Thoracic aorta (tissue), 2 donors: ENCODE results near the gene BORCS5. TPM values are rescaled to one million over a fixed set of nuclear protein-coding genes. Genes with fewer than 3 reads are reported as not detected.

Source experiments
- ATAC-seq: fragments of 150-250 bp; one replicate; pipeline ENCODE4 v1.8.0; 2017; ENCODE audit warnings: low read depth; ENCODE audit not compliant: insufficient number of reproducible peaks, low FRiP score
- DNase-seq: peaks from one replicate; pipeline ENCODE4 v3.0.0-alpha.2; 2020; ENCODE audit warnings: low spot score
- H3K27ac ChIP-seq, 2 donors: fragments of 200-600 bp; sonication (generic); 1 replicate in 1 of 2; 2 replicates in 1 of 2; pipeline ENCODE4 v1.5.1; 2016; ENCODE audit warnings: mild to moderate bottlenecking in 2 of 2, moderate library complexity in 2 of 2
- H3K27me3 ChIP-seq: fragments of 200-600 bp; sonication (generic); replicated peaks from 2 replicates; pipeline ENCODE4 v1.6.0; 2016; ENCODE audit warnings: mild to moderate bottlenecking; ENCODE audit not compliant: insufficient read depth
- H3K36me3 ChIP-seq: fragments of 200-600 bp; sonication (generic); one replicate; pipeline ENCODE4 v1.5.1; 2016
- H3K4me1 ChIP-seq, 2 donors: fragments of 200-600 bp; sonication (generic); 1 replicate in 1 of 2; 2 replicates in 1 of 2; pipeline versions ENCODE4 v1.5.1 to v1.6.0; 2016; ENCODE audit warnings: low read depth in 2 of 2, mild to moderate bottlenecking in 1 of 2; ENCODE audit not compliant: control insufficient read depth in 1 of 2
- H3K4me3 ChIP-seq: fragments of 200-600 bp; sonication (generic); 2 replicates; pipeline ENCODE4 v1.5.1; 2016; ENCODE audit warnings: mild to moderate bottlenecking
- H3K9me3 ChIP-seq: fragments of 200-600 bp; sonication (generic); 2 replicates; pipeline ENCODE4 v1.5.1; 2016
- CTCF ChIP-seq: fragments of 200-600 bp; sonication (generic); IDR thresholded peaks from one replicate; pipeline ENCODE4 v1.5.1; 2019; ENCODE audit warnings: antibody characterized with exemption
- total RNA-seq, 2 donors: library from RNA; depleted of rRNA; stranded (reverse); fragments of >200 nt; gene quantifications; one replicate each; pipeline versions ENCODE4 v1.1.0 to v1.2.3, GENCODE V29; 2016

The BORCS5 gene
- total RNA-seq, 2 donors from 2014 or later: 20.6 to 27.1 TPM

- Histone ChIP-seq H3K9me3 (no peaks in the 10 kb centered on the region), H3K27ac (peak overlapping the region; percentile 42 to 59), H3K27me3 (no peaks in the 10 kb centered on the region)
These were observed 89.9 kb downstream of the BORCS5 start for GRCh38 chr12:12446786-12447185.

GRCh38 chr12:12447236-12447635 lies 90.4 kb downstream of the BORCS5 start:
- H3K9me3 ChIP-seq: no peaks in the 10 kb centered on the region
- peaks cover 21 to 57% of the 10 kb centered on the region in 2 donors for H3K4me1 ChIP-seq
- H3K27me3 ChIP-seq: no peaks in the 10 kb centered on the region
- no peak overlapping the region for H3K4me3 ChIP-seq
- no peak for DNase-seq
- TF ChIP-seq CTCF: no peak
- ATAC-seq: no peak
- no peaks in the 10 kb centered on the region for H3K36me3 ChIP-seq
- peak overlapping the region; percentile 42 to 59 for H3K27ac ChIP-seq

More at GRCh38 chr12:12446786-12447185, 89.9 kb downstream of the BORCS5 start:
- ATAC-seq: no peak
- no peak for TF ChIP-seq CTCF
- Histone ChIP-seq H3K36me3 (no peaks in the 10 kb centered on the region), H3K4me1 (peaks cover 26 to 62% of the 10 kb centered on the region in 2 donors), H3K4me3 (no peak overlapping the region)
- no peak for DNase-seq

GRCh38 chr12:12447837-12448236 lies 91.0 kb downstream of the BORCS5 start:
- DNase-seq (no peak), ATAC-seq (no peak)
- H3K27me3 ChIP-seq: no peaks in the 10 kb centered on the region
- no peaks in the 10 kb centered on the region for H3K9me3 ChIP-seq
- TF ChIP-seq CTCF: no peak
- H3K4me1 ChIP-seq: peaks cover 15 to 51% of the 10 kb centered on the region in 2 donors
- peak overlapping the region; percentile 42 to 59 for H3K27ac ChIP-seq
- H3K4me3 ChIP-seq: no peak overlapping the region
- no peaks in the 10 kb centered on the region for H3K36me3 ChIP-seq

- Histone ChIP-seq H3K4me3 (peak overlapping the region; percentile 35), H3K27ac (peak overlapping the region; percentile 48 to 51), H3K27me3 (no peaks in the 10 kb centered on the region), H3K36me3 (no peaks in the 10 kb centered on the region), H3K4me1 (peaks cover 4 to 34% of the 10 kb centered on the region in 2 donors), H3K9me3 (no peaks in the 10 kb centered on the region)
- peak; percentile 6 for DNase-seq
- ATAC-seq: peak; percentile 72
- TF ChIP-seq CTCF: no peak
These were observed 92.7 kb downstream of the BORCS5 start for GRCh38 chr12:12449533-12450025.

GRCh38 chr12:12450043-12450471 lies 93.2 kb downstream of the BORCS5 start:
- Histone ChIP-seq H3K27me3 (no peaks in the 10 kb centered on the region), H3K27ac (peak overlapping the region in 1 of 2 donors; percentile 48), H3K4me3 (peak overlapping the region; percentile 35), H3K9me3 (no peaks in the 10 kb centered on the region), H3K4me1 (peaks cover 4 to 32% of the 10 kb centered on the region in 2 donors), H3K36me3 (no peaks in the 10 kb centered on the region)
- ATAC-seq (no peak), DNase-seq (no peak)
- no peak for TF ChIP-seq CTCF
